Heart left ventricle (tissue), 16 donors: Measurements from ENCODE around the gene CNTN4. TPM values are rescaled to one million over a fixed set of nuclear protein-coding genes. Genes with fewer than 3 reads are reported as not detected.

ENCODE experiments used
- ATAC-seq, 4 donors: fragments of 200-7000 bp; cut with Tn5 transposase; one replicate each; pipeline ENCODE4 v1.9.1; 2020 to 2022; ENCODE audit warnings: moderate library complexity in 4 of 4, mild to moderate bottlenecking in 3 of 4, moderate number of reproducible peaks in 1 of 4
- DNase-seq, 5 donors: peaks; one replicate each; pipeline ENCODE4 v3.0.0-alpha.2; 2020
- H3K27ac ChIP-seq, 12 donors: fragments of 200-600 bp; sonication (generic) in 4 of 12; one replicate each; pipeline versions ENCODE4 v1.5.0 to v1.8.0; 2016 to 2022; ENCODE audit warnings: mild to moderate bottlenecking in 2 of 12
- H3K27me3 ChIP-seq, 9 donors: fragments of 200-600 bp; sonication (generic) in 2 of 9; one replicate each; pipeline versions ENCODE4 v1.5.1 to v1.8.0; 2016 to 2022; ENCODE audit warnings: mild to moderate bottlenecking in 3 of 9
- H3K36me3 ChIP-seq, 9 donors: fragments of 200-600 bp; sonication (generic) in 2 of 9; one replicate each; pipeline versions ENCODE4 v1.5.0 to v1.8.0; 2018 to 2022; ENCODE audit warnings: mild to moderate bottlenecking in 2 of 9
- H3K4me1 ChIP-seq, 12 donors: fragments of 200-600 bp; sonication (generic) in 4 of 12; one replicate each; pipeline versions ENCODE4 v1.5.0 to v1.8.0; 2016 to 2022; ENCODE audit warnings: mild to moderate bottlenecking in 3 of 12
- H3K4me3 ChIP-seq, 12 donors: fragments of 200-600 bp; sonication (generic) in 4 of 12; one replicate each; pipeline versions ENCODE4 v1.5.0 to v1.8.0; 2017 to 2022; ENCODE audit warnings: mild to moderate bottlenecking in 9 of 12, moderate library complexity in 4 of 12
- H3K9me3 ChIP-seq, 12 donors: fragments of 200-600 bp; sonication (generic) in 4 of 12; one replicate each; pipeline versions ENCODE4 v1.5.0 to v1.8.0; 2016 to 2022; ENCODE audit warnings: mild to moderate bottlenecking in 1 of 12
- CTCF ChIP-seq, 12 donors: fragments of 200-600 bp; sonication (generic) in 4 of 12; IDR thresholded peaks; one replicate each; pipeline versions ENCODE4 v1.5.0 to v1.8.0; 2018 to 2022; ENCODE audit warnings: antibody characterized with exemption in 12 of 12, mild to moderate bottlenecking in 5 of 12
- POLR2A ChIP-seq, 2 donors: fragments of 450-650 bp; IDR thresholded peaks; one replicate each; pipeline ENCODE4 v1.6.1; 2017; ENCODE audit warnings: antibody characterized with exemption in 2 of 2, mild to moderate bottlenecking in 2 of 2, moderate library complexity in 2 of 2
- WGBS, 4 donors: extraction: QIAGEN DNeasy Blood & Tissue Kit in 2 of 4; methylation state at CpG; one replicate each; pipeline versions ENCODE4 v1.1.5 to v1.1.7; 2013 to 2018; 5-methylcytosine and 5-hydroxymethylcytosine counted together
- intact Hi-C, 10 donors: fragments of 100-400 bp; cut with DNase I; formaldehyde crosslinking; loops; one replicate each; pipeline versions ENCODE4 v1.11.1 to v1.14.2; 2022
- polyA plus RNA-seq, 2 donors: library from polyadenylated mRNA; stranded (reverse); fragments of 200-250 nt; gene quantifications; one replicate each; pipeline ENCODE4 v1.2.3, GENCODE V29; 2013
- total RNA-seq, 9 donors: library from RNA; depleted of rRNA in 2 of 9; stranded (reverse); fragments of >200 nt in 2 of 9; fragmentation: NEBNext Ultra II Directional in 3 of 9; extraction: Animal tissue kit (Norgen Biotek cat#: 25700) in 3 of 9; gene quantifications; one replicate each; pipeline versions ENCODE4 v1.1.0 to v1.2.4, GENCODE V29; 2016 to 2023
- donor health status: ischemic (EF 13 %, LVEDD 7.1; RV severe dilation, severe dysfunction).
- donor health status: healthy with polysubstance abuse.
- donor health status: DM: no; HTN: yes; CAD: no.
- donor health status: DM: no; HTN: no; CAD: no.
- donor health status: ischemic (EF 25% LVEDD 6.9; RV normal size, moderate dysfunction).
- donor health status: ischemic (EF 25% LVEDD 5.7; RV mildly dilated, moderate dysfunction).
- donor health status: healthy.
- donor health status: DM: yes; HTN: yes; CAD: no.
- donor health status: ischemic (EF 35%, LVEDD 5.7; RV mildly dilated, moderate dysfunction).
- donor health status: nonischemic (EF 11% LVEDD 7.7; RV severe dilation, severe dysfunction).
- donor health status: DM: yes; HTN: yes; CAD: no.
- donor health status: PGD.
- donor health status: ischemic (EF 29% LVEDD 5.4; RV normal size, mild dysfunction).
- donor health status: nonischemic (EF 23%, LVEDD 6.1; RV moderate dilation, normal function).

Gene CNTN4
- total and polyA plus RNA-seq, 11 donors, result 0.30 to 6.7 (median 1.2) TPM

GRCh38 chr3:2838546-2839157, 740.0 kb downstream of the CNTN4 start:
- intact Hi-C loops, result no loop called here
- ATAC-seq (peak in 1 of 4 donors; percentile 66), DNase-seq (no peak)
- 35 to 63% (median 49%) methylated on average over 6 of the region's 6 CpGs for WGBS, 4 donors
- H3K9me3 ChIP-seq, result no peaks in the 10 kb centered on the region
- no peaks in the 10 kb centered on the region for H3K36me3 ChIP-seq
- H3K4me1 ChIP-seq, result no peaks in the 10 kb centered on the region
- H3K27me3 ChIP-seq, result no peaks in the 10 kb centered on the region
- no peak overlapping the region for H3K27ac ChIP-seq
- no peak overlapping the region for H3K4me3 ChIP-seq
- TF ChIP-seq POLR2A (IDR thresholded peaks at IDR 0.05), result no peak
- no peak for TF ChIP-seq CTCF (IDR thresholded peaks at IDR 0.05)

GRCh38 chr3:2839876-2840275, 741.2 kb downstream of the CNTN4 start:
- Histone ChIP-seq H3K9me3 (no peaks in the 10 kb centered on the region), H3K4me1 (no peaks in the 10 kb centered on the region), H3K27ac (no peak overlapping the region), H3K27me3 (no peaks in the 10 kb centered on the region), H3K4me3 (no peak overlapping the region), H3K36me3 (no peaks in the 10 kb centered on the region)
- DNase-seq, result peak in 1 of 5 donors; percentile 24
- 65 to 73% (median 68%) methylated on average over 3 of the region's 3 CpGs for WGBS, 4 donors
- ATAC-seq, result peak in 2 of 4 donors; percentile 53 to 86
- intact Hi-C loops, result no loop called here
- TF ChIP-seq CTCF (IDR thresholded peaks at IDR 0.05) (no peak), POLR2A (IDR thresholded peaks at IDR 0.05) (no peak)

GRCh38 chr3:2847062-2847841, 748.6 kb downstream of the CNTN4 start:
- Histone ChIP-seq H3K27ac (no peak overlapping the region), H3K36me3 (no peaks in the 10 kb centered on the region), H3K4me3 (no peak overlapping the region), H3K4me1 (no peaks in the 10 kb centered on the region), H3K27me3 (no peaks in the 10 kb centered on the region), H3K9me3 (peaks cover 0 to 5% (median 0%) of the 10 kb centered on the region in 12 donors)
- 42 to 69% (median 49%) methylated on average over 3 of the region's 3 CpGs for WGBS, 4 donors
- ATAC-seq (no peak), DNase-seq (no peak)
- intact Hi-C loops, result no loop called here
- no peak for TF ChIP-seq CTCF (IDR thresholded peaks at IDR 0.05)
- no peak for TF ChIP-seq POLR2A (IDR thresholded peaks at IDR 0.05)

GRCh38 chr3:2849092-2849491, 750.4 kb downstream of the CNTN4 start:
- Histone ChIP-seq H3K27me3 (no peaks in the 10 kb centered on the region), H3K9me3 (peaks cover 0 to 5% (median 0%) of the 10 kb centered on the region in 12 donors), H3K27ac (no peak overlapping the region), H3K4me1 (no peaks in the 10 kb centered on the region), H3K4me3 (no peak overlapping the region), H3K36me3 (no peaks in the 10 kb centered on the region)
- TF ChIP-seq CTCF (IDR thresholded peaks at IDR 0.05), result no peak
- TF ChIP-seq POLR2A (IDR thresholded peaks at IDR 0.05), result no peak
- DNase-seq (no peak), ATAC-seq (no peak)
- intact Hi-C loops, result no loop called here
